ENCODE measurements around the gene OR13A1.

GRCh38 chr10:45274364-45274763, 41.0 kb downstream of the OR13A1 start:
- no peak for TF ChIP-seq POLR2AphosphoS5 (IDR thresholded peaks at IDR 0.05)
- no peak for TF ChIP-seq CTCF (IDR thresholded peaks at IDR 0.05)
